WI38 (cell line): ENCODE results near the gene MOSPD3.
A peak's percentile ranks its signal among the peaks of the same experiment; 100 is the strongest.
"Not testable (repeated sequence)": the region's sequence is repeated elsewhere in the genome, so short reads cannot be mapped to it uniquely, and the experiment has no call there.

Source experiments
- H3K4me3 ChIP-seq: 2 replicates; pipeline ENCODE4 v1.5.1; 2011; ENCODE audit warnings: low read depth, mild to moderate bottlenecking, control low read depth, low read length
- CTCF ChIP-seq: IDR thresholded peaks from 2 replicates; pipeline ENCODE4 v1.5.1; 2012; ENCODE audit warnings: low read depth, mild to moderate bottlenecking, control low read depth, low read length

The MOSPD3 gene

GRCh38 chr7:100611983-100612729 lies at the start of gene MOSPD3:
MOSPD3 (plus strand) TSS chr7:100612540; CDS start chr7:100612792, 252 bp downstream.
- TF ChIP-seq CTCF: no peak
- peak within 1 kb of the TSS; percentile 86 for H3K4me3 ChIP-seq

- H3K4me3 ChIP-seq: no peak overlapping the region
- TF ChIP-seq CTCF: no peak; the same call in 1 of the 2 replicates
Observed at GRCh38 chr7:100563100-100563564, 49.2 kb upstream of the MOSPD3 start.

- H3K4me3 ChIP-seq: no peak overlapping the region
- peak; percentile 99 for TF ChIP-seq CTCF
Observed at GRCh38 chr7:100563809-100564400, 48.4 kb upstream of the MOSPD3 start.

GRCh38 chr7:100564405-100564804 lies 47.9 kb upstream of the MOSPD3 start:
- H3K4me3 ChIP-seq: not testable (repeated sequence)

- no peak overlapping the region for H3K4me3 ChIP-seq
- TF ChIP-seq CTCF: no peak
Observed at GRCh38 chr7:100565133-100565571, 47.2 kb upstream of the MOSPD3 start.

GRCh38 chr7:100566018-100566531 lies 46.3 kb upstream of the MOSPD3 start:
- no peak for TF ChIP-seq CTCF
- H3K4me3 ChIP-seq: no peak overlapping the region

GRCh38 chr7:100567031-100567730 lies 45.2 kb upstream of the MOSPD3 start:
- TF ChIP-seq CTCF: no peak
- H3K4me3 ChIP-seq: no peak overlapping the region
